Activated CD4-positive, alpha-beta T cell treated with anti-CD3 and anti-CD28 coated beads for 36 hours (primary cell): ENCODE results near the gene AXIN2. TPM values are rescaled to one million over a fixed set of nuclear protein-coding genes. Genes with fewer than 3 reads are reported as not detected.

Source experiments
- ATAC-seq: fragments of 200-7000 bp; cut with Tn5 transposase; one replicate; pipeline ENCODE4 v1.10.0; 2021; ENCODE audit warnings: mild to moderate bottlenecking, moderate library complexity
- CTCF ChIA-PET: fragments of 350-600 bp; sonication (Branson Sonifier 250); formaldehyde crosslinking; loops from one replicate; lab custom pipeline; 2021; ENCODE audit warnings: antibody characterized with exemption; lab: Charles Lee
- POLR2A ChIA-PET: fragments of 350-600 bp; sonication (Branson Sonifier 250); formaldehyde crosslinking; loops from one replicate; lab custom pipeline; 2021; ENCODE audit warnings: antibody characterized with exemption, inconsistent platforms; lab: Charles Lee
- DNase-seq: peaks from one replicate; pipeline ENCODE4 v3.0.0-alpha.2; 2020
- H3K27ac Mint-ChIP-seq: one replicate; pipeline ENCODE4 v1.8.0; 2021; ENCODE audit warnings: mixed read lengths
- H3K27me3 Mint-ChIP-seq: one replicate; pipeline ENCODE4 v1.8.0; 2021; ENCODE audit warnings: mixed read lengths
- H3K36me3 Mint-ChIP-seq: one replicate; pipeline ENCODE4 v1.8.0; 2021; ENCODE audit warnings: low read depth, mixed read lengths
- H3K4me1 Mint-ChIP-seq: one replicate; pipeline ENCODE4 v1.8.0; 2021; ENCODE audit warnings: mixed read lengths
- H3K4me3 Mint-ChIP-seq: one replicate; pipeline ENCODE4 v1.8.0; 2021; ENCODE audit warnings: mild to moderate bottlenecking, moderate library complexity, mixed read lengths
- H3K9me3 Mint-ChIP-seq: one replicate; pipeline ENCODE4 v1.8.0; 2021; ENCODE audit warnings: low read depth, mixed read lengths
- intact Hi-C, 2 experiments: fragments of 100-400 bp; cut with DNase I in 1 of 2; cut with micrococcal nuclease in 1 of 2; formaldehyde crosslinking; loops; one replicate each; pipeline versions ENCODE4 v1.14.2 to v1.15.1; 2022 to 2024; cut with DNase I, micrococcal nuclease
- total RNA-seq, 2 experiments: library from RNA; stranded (reverse); gene quantifications; one replicate each; pipeline ENCODE4 v1.2.3, GENCODE V29; 2021

AXIN2 gene
- total RNA-seq, 2 experiments from 2014 or later, result 2.6 to 3.0 TPM

DNA sequence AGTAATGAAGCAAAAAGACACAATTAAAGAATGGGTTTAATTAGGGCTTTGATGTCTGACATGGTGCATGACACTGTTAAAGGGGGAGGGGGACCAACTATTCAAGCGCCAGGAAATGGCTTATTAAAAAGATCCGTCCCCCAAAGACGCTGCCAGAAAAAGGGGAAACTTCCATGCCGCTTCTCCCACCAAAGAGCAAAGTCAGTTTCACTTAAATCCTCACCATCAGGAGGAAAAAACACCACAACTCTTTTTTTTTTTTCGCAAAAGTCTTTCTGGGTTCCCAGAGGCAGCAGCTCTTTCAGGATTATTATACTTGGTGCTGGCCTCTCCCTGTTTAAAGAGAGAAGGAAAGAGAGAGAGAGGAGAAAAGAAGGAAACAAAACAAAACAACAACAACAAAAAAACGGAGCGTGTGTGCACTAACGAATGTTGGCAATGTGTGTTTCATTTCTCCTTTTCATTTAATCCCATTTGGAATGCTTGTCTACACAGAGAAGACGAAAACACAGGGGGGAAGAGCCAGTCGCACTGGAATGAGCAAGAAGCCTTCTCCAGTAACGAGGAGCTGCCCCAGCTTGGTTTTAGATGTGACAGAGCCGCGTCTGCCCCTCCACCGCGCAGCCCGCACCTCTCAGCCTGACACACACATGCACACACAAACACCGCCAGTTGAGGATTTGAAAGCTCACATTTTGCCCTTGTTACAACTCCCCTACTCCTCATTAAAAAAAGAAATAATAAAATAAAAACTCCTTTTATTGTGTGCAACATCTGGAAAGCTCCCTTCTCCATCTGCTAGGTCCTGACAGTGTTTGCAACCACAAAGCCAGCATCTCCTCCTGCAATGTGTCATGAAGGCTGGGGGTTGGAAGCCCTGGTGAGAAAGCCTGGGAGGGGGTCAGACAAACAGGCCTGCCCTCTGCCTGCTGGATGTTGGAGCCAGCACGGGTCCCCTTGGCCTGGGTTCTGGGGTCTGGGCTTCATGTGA, 32.7 kb upstream of the AXIN2 start:
- ATAC-seq (peak; percentile 74), DNase-seq (peak; percentile 52)
- Mint-ChIP-seq H3K4me1 (peaks cover 29% of the 10 kb centered on the region), H3K27ac (peak overlapping the region; percentile 51), H3K4me3 (peak overlapping the region; percentile 56), H3K36me3 (no peaks in the 10 kb centered on the region), H3K27me3 (no peaks in the 10 kb centered on the region), H3K9me3 (no peaks in the 10 kb centered on the region)
- CTCF ChIA-PET, result interaction anchor here (0.6 to 1.5 kb wide), 4 partner anchors 8 to 599 kb away, joined by 3 to 4 read pairs (median 3); no protein-coding TSS in a partner anchor
- POLR2A ChIA-PET, result interaction anchor here (0.6 kb wide), 1 partner anchor 55 kb away, joined by 3 read pairs; no protein-coding TSS in a partner anchor
- intact Hi-C loops, result no loop called here

DNA sequence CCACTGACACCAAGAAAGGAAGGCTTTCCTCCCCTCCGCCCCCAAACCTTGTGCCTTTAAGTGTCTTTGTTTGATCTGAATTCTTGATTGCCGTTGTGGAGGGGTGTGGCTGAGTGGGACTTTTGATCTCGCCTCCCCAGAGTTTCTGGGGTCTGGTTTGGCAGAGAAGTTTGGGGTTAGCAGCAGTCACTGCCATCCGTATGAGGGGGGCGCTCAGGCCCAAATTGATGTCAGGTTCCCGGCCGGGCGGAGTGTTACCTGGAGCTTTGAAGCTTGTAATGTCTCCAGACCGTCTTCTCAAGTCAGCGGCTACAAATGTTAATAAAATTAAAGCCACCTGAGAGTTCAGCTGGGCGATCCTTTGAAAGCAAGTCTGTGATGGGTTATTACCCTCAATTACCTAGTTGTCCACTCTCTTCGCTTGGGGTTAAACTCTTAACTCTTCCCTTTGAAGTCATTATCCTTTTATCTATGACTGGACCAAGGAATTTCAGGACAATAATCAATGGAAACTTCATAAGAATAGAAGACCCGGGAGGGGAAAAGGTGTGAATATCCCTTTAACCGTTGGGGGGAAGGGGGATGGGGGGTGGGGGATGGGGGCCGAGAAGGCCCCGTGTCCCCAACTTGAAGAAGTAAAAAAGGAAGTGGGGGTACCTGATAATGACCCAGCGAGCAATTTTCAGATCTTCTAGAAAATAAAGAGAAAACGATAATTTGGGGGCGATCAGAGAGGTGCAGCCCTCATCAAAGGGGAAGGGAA, 31.8 kb upstream of the AXIN2 start:
- ATAC-seq (no peak), DNase-seq (no peak)
- POLR2A ChIA-PET, result no interaction called here
- peaks cover 33% of the 10 kb centered on the region for H3K4me1 Mint-ChIP-seq
- H3K27me3 Mint-ChIP-seq, result no peaks in the 10 kb centered on the region
- intact Hi-C loops, result no loop called here
- CTCF ChIA-PET, result interaction anchor here (1.0 kb wide), 1 partner anchor 18 kb away, joined by 4 read pairs; no protein-coding TSS in a partner anchor
- H3K36me3 Mint-ChIP-seq, result no peaks in the 10 kb centered on the region
- H3K4me3 Mint-ChIP-seq, result peak overlapping the region; percentile 56
- H3K27ac Mint-ChIP-seq, result no peak overlapping the region
- H3K9me3 Mint-ChIP-seq, result no peaks in the 10 kb centered on the region

DNA sequence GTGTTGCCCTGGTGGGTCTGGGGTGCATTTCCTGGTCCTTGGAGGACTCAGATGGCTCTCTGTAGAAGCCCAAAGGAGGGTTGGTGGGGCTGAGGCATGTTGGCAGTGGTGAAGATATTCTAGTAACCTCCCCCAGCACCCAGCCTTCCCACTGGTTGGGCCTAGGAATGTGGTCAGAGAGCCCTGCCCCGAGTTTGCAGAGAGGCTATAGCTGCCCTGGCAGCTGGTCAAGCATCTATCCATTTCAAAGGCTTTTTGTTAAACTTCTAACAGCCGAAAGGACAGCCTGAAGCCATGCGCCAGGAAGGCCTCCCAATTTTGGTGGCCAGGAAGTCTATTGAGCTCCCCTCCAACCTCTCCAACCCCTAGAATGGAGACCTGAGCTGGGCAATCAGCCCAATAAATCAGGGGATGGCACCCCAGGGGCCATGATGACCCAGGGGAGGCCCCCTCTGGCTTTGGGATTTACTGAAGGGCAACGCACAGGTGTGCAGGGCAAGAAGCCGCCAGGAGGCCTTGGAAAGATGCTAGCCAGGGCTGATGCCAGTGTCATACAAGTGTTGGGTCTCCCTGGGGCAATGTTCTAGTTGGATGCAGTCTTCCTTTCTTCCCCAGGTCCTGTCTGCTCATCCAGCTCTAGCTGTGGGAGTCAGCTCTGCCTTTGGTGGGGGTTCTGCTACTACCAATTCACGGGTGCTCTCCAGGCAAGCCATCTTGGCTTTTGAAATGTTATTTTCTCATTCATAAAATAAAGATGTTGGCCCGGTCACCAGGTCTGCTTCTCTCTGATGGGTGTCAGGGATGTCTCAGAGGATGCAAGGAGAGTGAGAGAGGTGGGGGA, 30.9 kb upstream of the AXIN2 start:
- DNase-seq (no peak), ATAC-seq (no peak)
- intact Hi-C loops, result no loop called here
- ChIA-PET POLR2A (no interaction called here), CTCF (interaction anchor here (0.6 to 1.0 kb wide), 2 partner anchors 17 to 219 kb away, joined by 3 to 4 read pairs; no protein-coding TSS in a partner anchor)
- H3K27me3 Mint-ChIP-seq, result no peaks in the 10 kb centered on the region
- peaks cover 40% of the 10 kb centered on the region for H3K4me1 Mint-ChIP-seq
- H3K9me3 Mint-ChIP-seq, result no peaks in the 10 kb centered on the region
- H3K4me3 Mint-ChIP-seq, result no peak overlapping the region
- H3K36me3 Mint-ChIP-seq, result no peaks in the 10 kb centered on the region
- no peak overlapping the region for H3K27ac Mint-ChIP-seq

DNA sequence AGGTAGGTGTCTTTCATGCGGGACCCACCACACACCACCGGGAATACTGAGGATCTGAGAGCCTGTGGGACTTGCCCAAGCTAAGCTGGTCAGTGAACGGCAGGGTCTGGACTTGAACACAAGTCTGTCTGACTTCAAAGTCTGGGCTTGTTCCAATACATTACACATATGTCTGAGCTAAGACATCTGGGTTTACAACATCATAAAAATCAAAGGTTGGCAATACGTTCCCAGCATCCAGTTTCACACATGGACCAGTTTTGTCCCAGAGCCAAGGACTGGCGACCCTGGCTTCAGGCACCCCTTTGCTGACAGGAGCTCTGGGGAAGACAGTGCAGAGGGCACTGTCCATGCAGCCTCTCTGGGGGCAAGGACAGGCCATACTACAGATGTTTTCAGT, 27.9 kb upstream of the AXIN2 start:
- POLR2A ChIA-PET, result interaction anchor here (0.6 kb wide), 1 partner anchor 1881 kb away, joined by 4 read pairs; no protein-coding TSS in a partner anchor
- no peaks in the 10 kb centered on the region for H3K27me3 Mint-ChIP-seq
- DNase-seq (no peak), ATAC-seq (no peak)
- CTCF ChIA-PET, result interaction anchor here (0.6 kb wide), 1 partner anchor 80 kb away, joined by 3 read pairs; no protein-coding TSS in a partner anchor
- H3K9me3 Mint-ChIP-seq, result no peaks in the 10 kb centered on the region
- no peaks in the 10 kb centered on the region for H3K36me3 Mint-ChIP-seq
- intact Hi-C loops, result no loop called here
- H3K27ac Mint-ChIP-seq, result no peak overlapping the region
- no peak overlapping the region for H3K4me3 Mint-ChIP-seq
- peaks cover 49% of the 10 kb centered on the region for H3K4me1 Mint-ChIP-seq

DNA sequence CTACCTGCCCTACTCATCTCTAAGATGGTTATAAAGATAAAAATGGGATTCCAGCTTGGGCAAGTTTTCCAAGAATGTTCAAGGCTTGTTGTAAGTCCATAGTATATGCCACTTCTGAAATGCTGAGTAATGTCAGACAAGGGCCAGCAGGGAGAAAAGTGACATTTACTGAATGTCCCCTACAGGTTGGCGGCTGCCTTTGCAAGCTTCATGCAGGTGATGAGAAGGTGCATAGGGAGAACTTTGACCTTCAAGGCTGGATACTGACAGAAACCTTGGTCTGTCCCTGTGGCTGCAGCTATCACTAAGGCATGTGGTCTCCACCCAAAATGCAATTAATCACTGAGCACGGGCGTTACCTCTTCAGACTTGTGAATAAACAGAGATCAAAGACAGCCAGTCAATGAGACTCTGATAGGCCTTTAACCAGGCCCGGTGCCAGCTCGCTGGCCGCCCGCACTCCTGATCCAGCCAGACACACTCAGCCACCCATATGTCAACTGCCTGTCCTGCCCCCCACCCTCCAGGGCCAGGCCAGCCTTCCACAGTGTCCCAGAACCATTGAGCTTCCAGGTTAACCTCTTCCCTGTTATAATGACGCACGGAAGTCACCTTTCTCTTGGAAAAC, 26.8 kb upstream of the AXIN2 start:
- H3K4me3 Mint-ChIP-seq, result no peak overlapping the region
- no peaks in the 10 kb centered on the region for H3K36me3 Mint-ChIP-seq
- intact Hi-C loops, result no loop called here
- POLR2A ChIA-PET, result no interaction called here
- ATAC-seq, result no peak
- no peaks in the 10 kb centered on the region for H3K27me3 Mint-ChIP-seq
- peaks cover 46% of the 10 kb centered on the region for H3K4me1 Mint-ChIP-seq
- no peaks in the 10 kb centered on the region for H3K9me3 Mint-ChIP-seq
- H3K27ac Mint-ChIP-seq, result no peak overlapping the region
- no peak for DNase-seq
- CTCF ChIA-PET, result interaction anchor here (1.4 kb wide), 1 partner anchor 75 kb away, joined by 4 read pairs; no protein-coding TSS in a partner anchor

DNA sequence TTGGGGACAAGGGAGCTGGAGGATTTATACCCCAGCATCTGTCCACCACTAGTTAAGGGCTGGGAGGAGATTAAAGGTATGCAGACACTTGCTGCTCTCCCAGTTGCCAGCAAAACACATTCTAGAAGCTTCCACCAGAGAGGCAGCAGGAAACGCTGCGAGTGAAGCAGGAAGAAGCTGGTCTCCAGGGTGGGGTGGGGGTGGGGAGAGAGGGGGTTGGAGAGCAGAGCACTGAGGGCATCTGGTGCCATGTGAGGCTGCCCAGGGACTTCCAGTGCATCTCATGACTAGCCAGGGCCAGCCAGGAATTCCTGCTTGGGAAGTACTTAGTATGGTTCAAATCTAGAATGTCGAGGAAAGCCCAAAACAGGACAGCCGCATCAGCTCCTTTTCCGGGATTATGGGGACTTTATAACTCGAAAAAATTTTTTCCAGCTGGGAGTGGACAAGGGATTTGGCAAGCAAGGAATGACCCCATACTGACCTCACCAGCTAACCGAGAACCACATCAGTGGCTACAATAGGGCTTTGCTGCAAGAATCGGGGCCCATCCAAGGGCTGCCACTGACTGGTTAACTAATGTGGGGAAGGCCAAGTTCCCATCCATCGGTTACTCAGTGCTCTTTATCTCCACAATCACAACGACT, 26.2 kb upstream of the AXIN2 start:
- Mint-ChIP-seq H3K36me3 (no peaks in the 10 kb centered on the region), H3K4me1 (peaks cover 40% of the 10 kb centered on the region), H3K27me3 (no peaks in the 10 kb centered on the region), H3K27ac (no peak overlapping the region), H3K9me3 (no peaks in the 10 kb centered on the region), H3K4me3 (no peak overlapping the region)
- ChIA-PET POLR2A (interaction anchor here (0.6 kb wide), 1 partner anchor 1848 kb away, joined by 3 read pairs; no protein-coding TSS in a partner anchor), CTCF (interaction anchor here (0.9 to 1.4 kb wide), 2 partner anchors 16 to 76 kb away, joined by 3 to 4 read pairs; no protein-coding TSS in a partner anchor)
- DNase-seq, result no peak
- intact Hi-C loops, result no loop called here
- no peak for ATAC-seq

DNA sequence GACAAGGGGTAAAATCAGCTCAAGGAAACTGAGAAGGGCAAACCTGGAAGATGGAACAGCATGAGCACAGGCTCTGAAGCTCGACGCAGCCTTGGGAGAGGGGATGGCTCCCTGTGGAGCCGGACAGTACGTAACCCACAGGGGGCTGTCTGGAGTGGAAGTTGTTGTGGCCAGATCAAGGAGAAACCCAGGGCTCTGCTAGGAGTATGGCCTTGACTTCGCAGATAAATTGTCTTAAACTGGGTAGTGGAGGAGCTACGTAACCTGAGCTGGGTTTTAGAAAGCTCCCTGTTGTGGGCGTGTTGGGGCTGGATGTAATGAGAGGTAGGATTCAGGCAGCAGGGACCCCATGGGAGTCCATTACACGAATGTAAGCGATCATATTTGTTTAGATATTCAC, 25.5 kb upstream of the AXIN2 start:
- H3K4me3 Mint-ChIP-seq, result no peak overlapping the region
- no peaks in the 10 kb centered on the region for H3K9me3 Mint-ChIP-seq
- ChIA-PET POLR2A (interaction anchor here (0.5 kb wide), 1 partner anchor 273 kb away, joined by 4 read pairs; no protein-coding TSS in a partner anchor), CTCF (interaction anchor here (0.8 to 1.0 kb wide), 3 partner anchors 8 to 580 kb away, joined by 3 to 4 read pairs (median 4); no protein-coding TSS in a partner anchor)
- intact Hi-C loops, result no loop called here
- H3K27ac Mint-ChIP-seq, result no peak overlapping the region
- no peaks in the 10 kb centered on the region for H3K36me3 Mint-ChIP-seq
- no peak for DNase-seq
- ATAC-seq, result no peak
- H3K4me1 Mint-ChIP-seq, result peaks cover 40% of the 10 kb centered on the region
- no peaks in the 10 kb centered on the region for H3K27me3 Mint-ChIP-seq

DNA sequence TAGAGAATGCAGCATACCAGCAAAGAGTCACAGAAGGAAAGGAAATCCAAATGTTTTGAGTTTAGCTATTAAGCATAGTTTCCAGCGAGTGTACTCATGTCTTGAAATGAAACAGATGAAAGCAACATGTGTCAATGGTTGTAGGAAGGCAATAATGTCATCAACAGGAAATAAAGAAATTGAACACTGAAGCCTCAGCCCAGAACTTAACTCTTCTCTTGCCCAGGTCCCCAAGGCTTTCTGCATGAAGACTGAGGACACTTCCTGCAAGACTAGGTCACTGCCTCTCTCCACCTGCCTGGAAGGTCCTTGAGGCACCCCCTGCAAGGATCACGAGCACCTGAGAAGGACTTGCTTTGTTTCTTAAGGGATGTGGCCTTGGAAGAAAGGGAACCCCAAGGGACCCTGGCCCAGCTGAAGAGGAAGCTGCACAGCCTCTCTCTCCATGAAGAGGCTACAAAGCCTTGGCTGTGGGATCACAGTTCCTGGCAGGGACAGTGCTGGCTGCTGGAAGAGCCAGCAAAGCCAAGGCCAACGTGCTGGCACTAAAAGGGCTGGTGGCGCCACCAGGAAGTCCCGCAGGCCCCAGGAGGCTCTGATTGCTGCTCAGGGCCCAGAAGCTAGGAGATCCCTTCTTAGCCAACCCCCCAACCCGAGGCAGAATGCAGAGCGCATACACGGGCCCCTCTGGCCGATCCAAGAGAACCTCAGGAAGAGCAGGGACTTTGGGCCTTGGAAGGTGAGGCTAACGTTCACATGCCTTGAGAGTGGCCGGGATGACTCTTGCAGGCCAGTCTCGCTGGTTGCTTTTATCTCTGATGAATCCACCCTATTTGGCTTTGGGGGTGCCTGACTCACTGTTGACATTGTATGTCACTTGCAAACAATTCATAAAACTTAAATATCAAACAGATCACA, 23.4 kb upstream of the AXIN2 start:
- CTCF ChIA-PET, result interaction anchor here (1.0 kb wide), 1 partner anchor 210 kb away, joined by 4 read pairs; no protein-coding TSS in a partner anchor
- peak; percentile 77 for ATAC-seq

More for the DNA sequence above, 23.4 kb upstream of the AXIN2 start:
- H3K36me3 Mint-ChIP-seq, result no peaks in the 10 kb centered on the region
- peak overlapping the region; percentile 72 for H3K27ac Mint-ChIP-seq
- H3K27me3 Mint-ChIP-seq, result no peaks in the 10 kb centered on the region
- H3K4me3 Mint-ChIP-seq, result no peak overlapping the region
- no peak for DNase-seq
- intact Hi-C loops, result loop anchor here in 1 of 2 experiments (1.0 kb wide), 3 partner anchors 24 to 215 kb away; partner anchors contain the start of gene AXIN2
- H3K4me1 Mint-ChIP-seq, result peaks cover 43% of the 10 kb centered on the region
- no peaks in the 10 kb centered on the region for H3K9me3 Mint-ChIP-seq
- POLR2A ChIA-PET, result interaction anchor here (0.6 kb wide), 1 partner anchor 72 kb away, joined by 3 read pairs; no protein-coding TSS in a partner anchor
